ENCODE measurements around the gene HOXA9.

- TF ChIP-seq CTCF (conservative IDR thresholded peaks at IDR 0.05; ENCODE audit: low read depth, low read length) = no peak
- no peak for TF ChIP-seq BHLHE40 (IDR thresholded peaks at IDR 0.05; ENCODE audit: low read depth, low read length)
- no peak for TF ChIP-seq POLR2A (IDR thresholded peaks at IDR 0.05; ENCODE audit: low read depth, low read length)
- TF ChIP-seq RFX5 (IDR thresholded peaks at IDR 0.05; ENCODE audit: low read depth, low read length) = no peak
- no peak for TF ChIP-seq CHD1 (IDR thresholded peaks at IDR 0.05; ENCODE audit: low read depth, low read length)
- no peak for TF ChIP-seq RAD21 (IDR thresholded peaks at IDR 0.05; ENCODE audit: low read length)
- no peak for TF ChIP-seq FOS (IDR thresholded peaks at IDR 0.05; ENCODE audit: low read depth, low read length)
- no peak for TF ChIP-seq SMC3 (IDR thresholded peaks at IDR 0.05; ENCODE audit: low read depth, low read length)
Measured at GRCh38 chr7:27203365-27203953, 38.1 kb upstream of the HOXA9 start.

Data from IMR-90 (cell line).